GM21447 (cell line): ENCODE data around the gene GIPC3.
"Not testable (repeated sequence)": the region's sequence is repeated elsewhere in the genome, so short reads cannot be mapped to it uniquely, and the experiment has no call there.

Source experiments
- ATAC-seq: cut with Tn5 transposase; IDR thresholded peaks from one replicate; pipeline ENCODE4 v1.9.1; 2021; ENCODE audit not compliant: unreplicated experiment

GIPC3 gene

GRCh38 chr19:3575949-3576673 is 9.2 kb upstream of the GIPC3 start:
- ATAC-seq: no peak

DNA sequence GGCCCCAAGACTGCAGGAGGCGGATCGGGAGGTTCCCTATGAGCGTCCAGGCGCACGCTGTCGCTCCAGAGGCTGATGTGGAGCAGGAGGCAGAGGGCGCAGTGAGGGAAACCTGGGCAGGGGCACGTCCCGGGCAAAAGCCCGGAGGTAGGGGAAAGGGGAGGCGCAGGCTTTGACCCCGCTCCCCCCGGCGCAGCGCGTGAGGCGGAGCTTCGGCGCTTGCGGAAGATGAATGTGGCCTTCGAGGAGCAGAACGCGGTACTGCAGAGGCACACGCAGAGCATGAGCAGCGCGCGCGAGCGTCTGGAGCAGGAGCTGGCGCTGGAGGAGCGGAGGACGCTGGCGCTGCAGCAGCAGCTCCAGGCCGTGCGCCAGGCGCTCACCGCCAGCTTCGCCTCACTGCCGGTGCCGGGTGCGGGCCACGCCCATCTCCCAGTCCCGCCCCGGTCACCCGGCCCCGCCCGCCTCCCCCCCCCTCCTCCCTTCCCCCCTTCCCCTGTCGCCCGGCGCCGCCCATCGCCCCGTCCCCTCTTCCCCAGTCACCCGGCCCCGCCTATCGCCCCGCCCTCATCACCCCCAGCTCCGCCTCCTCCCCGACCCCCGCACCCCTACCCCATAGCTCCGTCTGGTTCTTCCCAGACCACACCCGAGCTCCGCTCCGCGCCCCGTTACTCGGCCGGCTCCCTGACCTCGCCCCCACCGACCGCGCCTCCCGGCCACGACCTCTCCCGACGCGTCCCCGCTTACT is 8.4 kb upstream of the GIPC3 start:
- ATAC-seq: no peak

DNA sequence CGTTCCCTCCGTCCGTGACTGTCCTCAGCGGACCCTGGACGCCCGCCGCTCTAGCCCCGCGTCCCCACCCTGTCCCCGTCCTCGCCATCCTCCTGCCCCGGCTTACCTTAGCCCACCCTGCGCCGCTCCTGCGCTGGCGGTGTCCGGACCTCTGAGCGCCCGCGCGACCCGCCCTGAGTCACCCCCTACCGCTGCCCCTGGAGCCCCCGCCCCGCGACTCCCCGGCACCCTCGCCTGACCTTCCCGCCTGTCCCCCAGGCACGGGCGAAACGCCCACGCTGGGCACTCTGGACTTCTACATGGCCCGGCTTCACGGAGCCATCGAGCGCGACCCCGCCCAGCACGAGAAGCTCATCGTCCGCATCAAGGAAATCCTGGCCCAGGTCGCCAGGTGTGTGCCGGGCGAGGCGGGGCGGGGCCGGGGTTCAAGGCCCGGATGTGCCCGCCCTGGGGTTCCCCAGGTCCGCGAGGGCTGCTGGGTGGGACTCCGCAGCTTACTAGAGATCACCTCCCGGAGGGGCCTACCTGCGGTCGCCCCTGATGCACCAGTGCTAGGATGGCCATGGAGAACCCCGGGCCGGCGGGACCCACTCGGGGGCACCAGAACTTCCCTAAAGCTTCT is 7.4 kb upstream of the GIPC3 start:
- no peak for ATAC-seq

DNA sequence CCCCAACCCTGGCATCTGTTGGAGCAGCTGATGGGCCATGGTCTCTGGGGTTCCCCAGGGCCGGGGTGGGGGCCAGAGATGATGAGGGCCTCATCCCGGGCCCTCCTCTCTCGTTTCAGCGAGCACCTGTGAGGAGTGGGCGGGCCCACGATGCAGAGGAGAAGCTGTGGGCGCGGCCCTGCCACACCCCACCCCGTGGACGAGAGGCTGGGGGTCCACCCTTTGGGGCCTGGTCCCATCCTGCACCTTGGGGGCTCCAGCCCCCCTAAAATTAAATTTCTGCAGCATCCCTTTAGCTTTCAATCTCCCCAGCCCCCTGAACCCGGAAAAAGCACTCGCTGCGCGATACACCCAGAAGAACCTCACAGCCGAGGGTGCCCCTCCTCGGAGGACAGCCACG is 6.9 kb upstream of the GIPC3 start:
- ATAC-seq: no peak

- no peak for ATAC-seq
Measured at GRCh38 chr19:3580156-3580934, 4.9 kb upstream of the GIPC3 start.

- ATAC-seq: not testable (repeated sequence)
Measured at GRCh38 chr19:3581792-3582191, 3.5 kb upstream of the GIPC3 start.

GRCh38 chr19:3584036-3584802 is 1.1 kb upstream of the GIPC3 start:
- ATAC-seq: not testable (repeated sequence)

DNA sequence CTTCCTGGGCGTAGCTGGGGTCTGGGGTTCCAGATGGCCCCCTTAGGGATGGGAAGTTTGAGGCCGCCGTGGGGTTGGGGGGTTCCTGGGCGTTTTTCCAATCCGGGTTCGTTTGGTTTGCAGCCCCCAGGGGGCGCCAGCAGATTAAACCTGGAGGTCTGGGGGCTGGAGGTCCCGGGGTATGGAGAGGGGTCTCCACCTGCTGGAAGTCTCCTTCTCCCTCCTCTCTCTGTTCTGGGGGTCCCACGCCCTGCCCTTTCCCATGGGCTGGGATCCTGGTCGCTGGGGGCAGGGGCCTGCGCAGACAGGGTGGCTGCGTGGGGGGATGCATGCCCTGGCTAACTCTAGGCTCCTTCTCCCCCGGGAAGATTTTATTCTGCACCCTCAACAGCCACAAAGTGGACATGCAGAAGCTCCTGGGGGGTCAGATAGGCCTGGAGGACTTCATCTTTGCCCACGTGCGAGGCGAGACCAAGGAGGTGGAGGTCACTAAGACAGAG is 899 bp downstream of the GIPC3 start:
- no peak for ATAC-seq

DNA sequence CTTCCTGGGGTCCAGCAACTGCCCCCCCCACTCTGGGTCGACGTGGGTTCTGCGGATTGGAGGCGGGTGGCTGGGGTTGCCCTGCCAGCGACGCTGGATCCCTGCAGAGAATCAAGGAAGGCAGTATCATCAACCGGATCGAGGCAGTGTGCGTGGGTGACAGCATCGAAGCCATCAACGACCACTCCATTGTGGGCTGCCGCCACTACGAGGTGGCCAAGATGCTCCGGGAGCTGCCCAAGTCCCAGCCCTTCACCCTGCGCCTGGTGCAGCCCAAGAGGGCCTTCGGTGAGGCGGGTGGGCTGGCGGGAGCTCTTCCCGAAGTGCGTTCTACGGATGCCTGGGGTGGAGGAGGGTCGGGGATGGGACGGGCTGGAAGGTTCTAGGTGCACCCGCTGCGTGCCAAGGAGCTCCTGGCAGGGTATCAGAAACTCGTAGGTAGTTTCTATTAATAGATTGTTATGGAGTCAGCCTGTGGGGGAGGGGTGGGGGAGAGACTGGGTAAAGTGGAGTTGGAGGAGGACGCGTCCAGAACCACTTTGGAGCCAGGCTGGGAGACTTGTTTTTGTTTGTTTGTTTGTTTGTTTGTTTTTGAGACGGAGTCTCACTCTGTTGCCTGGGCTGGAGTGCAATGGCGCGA is 1.5 kb downstream of the GIPC3 start:
- no peak for ATAC-seq

GRCh38 chr19:3589439-3589838 is 4.2 kb downstream of the GIPC3 start:
- ATAC-seq: no peak

DNA sequence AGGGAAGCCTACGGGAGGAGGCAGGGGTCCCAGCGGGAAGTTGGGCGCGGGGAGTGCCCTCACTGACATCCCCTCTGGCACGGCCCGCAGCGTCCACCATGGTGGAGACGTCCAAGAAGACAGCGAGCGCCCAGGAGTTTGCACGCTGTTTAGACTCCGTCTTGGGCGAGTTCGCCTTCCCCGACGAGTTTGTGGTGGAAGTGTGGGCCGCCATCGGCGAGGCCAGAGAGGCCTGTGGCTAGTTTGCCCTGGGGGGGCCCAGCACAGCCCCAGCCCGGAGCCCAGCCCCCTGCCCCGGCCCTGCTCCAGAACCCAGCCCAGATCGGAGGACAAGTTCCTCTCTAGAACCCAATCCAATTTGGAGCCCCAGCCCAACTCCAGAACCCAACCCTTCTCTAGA is 4.7 kb downstream of the GIPC3 start:
- ATAC-seq: no peak

GRCh38 chr19:3590991-3591659 is 5.8 kb downstream of the GIPC3 start:
- ATAC-seq: no peak

- ATAC-seq: no peak
Measured at GRCh38 chr19:3591876-3592613, 6.8 kb downstream of the GIPC3 start.

DNA sequence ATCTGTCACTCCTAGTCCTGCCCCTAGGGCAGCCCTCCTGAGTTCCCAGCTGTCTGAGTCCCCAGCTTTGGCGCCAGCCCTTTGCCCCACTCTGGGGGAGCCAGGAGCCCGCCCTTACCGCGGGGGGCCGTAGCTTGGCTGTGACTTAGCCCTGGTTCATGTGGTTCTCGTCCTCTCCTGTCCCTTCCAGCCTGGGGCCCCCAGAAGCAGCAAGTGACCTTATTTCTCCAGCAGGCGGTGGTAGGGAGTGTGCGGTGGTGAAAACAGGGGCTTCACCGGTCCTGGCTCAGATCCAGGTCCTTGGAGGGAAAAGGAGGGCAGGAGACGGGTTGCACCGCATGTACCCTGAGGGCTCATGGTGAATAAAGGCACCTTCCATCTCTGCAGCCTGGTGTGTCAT is 7.9 kb downstream of the GIPC3 start:
- no peak for ATAC-seq

DNA sequence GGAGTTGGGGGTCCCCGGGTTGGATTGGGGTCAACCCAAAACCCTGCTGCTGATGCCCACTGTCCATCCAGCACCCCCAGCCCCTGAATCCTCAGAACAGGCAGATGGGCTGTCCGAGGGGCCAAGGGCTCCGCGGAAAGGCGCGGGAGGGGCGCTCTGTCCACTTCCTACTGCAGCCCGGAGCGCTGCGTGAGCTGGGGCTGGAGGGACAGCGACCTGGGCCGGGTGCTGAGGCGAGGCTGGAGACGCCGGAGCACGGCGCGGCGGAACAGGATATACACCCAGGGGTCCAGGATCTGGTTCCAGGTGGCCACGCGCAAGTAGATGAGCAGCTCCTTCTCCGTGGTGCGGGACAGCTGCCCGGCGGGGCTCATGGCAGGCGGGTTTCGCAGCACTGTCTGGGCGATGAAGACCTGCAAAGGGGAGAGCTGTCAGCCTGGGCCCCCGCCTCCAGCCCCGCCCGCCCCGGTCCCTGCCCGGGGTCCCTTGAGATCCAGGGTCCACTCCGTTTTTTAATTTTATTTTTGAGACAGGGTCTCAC is 10.3 kb downstream of the GIPC3 start:
- no peak for ATAC-seq

- ATAC-seq: no peak
Measured at GRCh38 chr19:3599776-3600187, 14.5 kb downstream of the GIPC3 start.

DNA sequence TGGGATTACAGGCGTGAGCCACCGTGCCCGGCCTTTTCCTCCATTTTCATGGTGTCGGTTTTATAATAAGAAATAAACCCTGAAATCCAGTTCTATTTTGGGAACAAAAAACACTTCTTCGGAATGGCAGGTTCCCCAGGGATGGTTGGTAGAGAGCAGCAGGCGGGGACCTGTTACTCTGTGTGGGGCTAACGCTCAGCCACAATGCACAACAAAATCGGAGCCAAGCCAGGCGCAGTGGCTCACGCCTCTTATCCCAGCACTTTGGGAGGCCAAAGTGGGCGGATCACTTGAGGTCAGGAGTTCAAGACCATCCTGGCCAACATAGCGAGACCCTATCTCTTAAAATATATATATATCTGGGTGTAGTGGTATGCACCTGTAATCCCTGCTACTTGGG is 15.7 kb downstream of the GIPC3 start:
- ATAC-seq: no peak

- no peak for ATAC-seq
Measured at GRCh38 chr19:3603121-3603811, 18.0 kb downstream of the GIPC3 start.
